SK-N-SH treated with all-trans-retinoic acid at 6 μM for 48 hours (cell line): ENCODE measurements around the gene HM13.
"Not testable (repeated sequence)": the region's sequence is repeated elsewhere in the genome, so short reads cannot be mapped to it uniquely, and the experiment has no call there.

Source experiments
- ATAC-seq: fragments of 200-7000 bp; cut with Tn5 transposase; 3 replicates; pipeline ENCODE4 v1.9.1; 2020; ENCODE audit warnings: mild to moderate bottlenecking, moderate library complexity
- CSDC2 ChIP-seq: fragments of 250-450 bp; sonication (Bioruptor Pico); IDR thresholded peaks from 2 replicates; pipeline ENCODE4 v1.5.0; 2020; ENCODE audit warnings: mild to moderate bottlenecking, moderate library complexity
- OSR1 ChIP-seq: fragments of 250-450 bp; sonication (Bioruptor Pico); IDR thresholded peaks from 2 replicates; pipeline ENCODE4 v1.8.0; 2022; ENCODE audit warnings: moderate library complexity, mild to moderate bottlenecking, inconsistent platforms
- PATZ1 ChIP-seq: fragments of 250-450 bp; sonication (Bioruptor Pico); IDR thresholded peaks from 2 replicates; pipeline ENCODE4 v1.8.0; 2020; ENCODE audit warnings: mild to moderate bottlenecking, moderate library complexity, borderline replicate concordance
- SNAI2 ChIP-seq: fragments of 250-450 bp; sonication (Bioruptor Pico); IDR thresholded peaks from 2 replicates; pipeline ENCODE4 v1.5.0; 2020; ENCODE audit warnings: mild to moderate bottlenecking, moderate library complexity
- TCF4 ChIP-seq: fragments of 250-450 bp; sonication (Bioruptor Pico); IDR thresholded peaks from 2 replicates; pipeline ENCODE4 v1.8.0; 2021; ENCODE audit warnings: mild to moderate bottlenecking, moderate library complexity, borderline replicate concordance
- TSHZ2 ChIP-seq: fragments of 250-450 bp; sonication (Bioruptor Pico); IDR thresholded peaks from 2 replicates; pipeline ENCODE4 v1.5.0; 2020; ENCODE audit warnings: mild to moderate bottlenecking, moderate library complexity
- ZC3H10 ChIP-seq: fragments of 250-450 bp; sonication (Bioruptor Pico); IDR thresholded peaks from 2 replicates; pipeline ENCODE4 v1.5.1; 2021; ENCODE audit warnings: mild to moderate bottlenecking, moderate library complexity
- ZFP3 ChIP-seq: fragments of 250-450 bp; sonication (Bioruptor Pico); IDR thresholded peaks from 2 replicates; pipeline ENCODE4 v1.5.0; 2020; ENCODE audit warnings: mild to moderate bottlenecking, moderate library complexity
- ZFP30 ChIP-seq: fragments of 450-650 bp; formaldehyde crosslinking; IDR thresholded peaks from 2 replicates; pipeline ENCODE4 v1.5.0; 2022; ENCODE audit warnings: mild to moderate bottlenecking, moderate library complexity
- ZNF565 ChIP-seq: fragments of 450-650 bp; formaldehyde crosslinking; conservative IDR thresholded peaks from 2 replicates; pipeline ENCODE4 v1.5.0; 2020; ENCODE audit warnings: low read depth, mild to moderate bottlenecking, moderate library complexity
- ZNF70 ChIP-seq: fragments of 450-650 bp; formaldehyde crosslinking; IDR thresholded peaks from 2 replicates; pipeline ENCODE4 v1.5.0; 2020; ENCODE audit warnings: mild to moderate bottlenecking, moderate library complexity
- ZNF8 ChIP-seq: fragments of 450-650 bp; formaldehyde crosslinking; IDR thresholded peaks from 2 replicates; pipeline ENCODE4 v1.5.0; 2020; ENCODE audit warnings: mild to moderate bottlenecking, moderate library complexity
- TF ChIP-seq, protein P1 (sequence below): fragments of 250-450 bp; sonication (Bioruptor Pico); IDR thresholded peaks from 2 replicates; pipeline ENCODE4 v1.5.1; 2020; ENCODE audit warnings: low read depth, mild to moderate bottlenecking, moderate library complexity

Gene HM13, protein sequence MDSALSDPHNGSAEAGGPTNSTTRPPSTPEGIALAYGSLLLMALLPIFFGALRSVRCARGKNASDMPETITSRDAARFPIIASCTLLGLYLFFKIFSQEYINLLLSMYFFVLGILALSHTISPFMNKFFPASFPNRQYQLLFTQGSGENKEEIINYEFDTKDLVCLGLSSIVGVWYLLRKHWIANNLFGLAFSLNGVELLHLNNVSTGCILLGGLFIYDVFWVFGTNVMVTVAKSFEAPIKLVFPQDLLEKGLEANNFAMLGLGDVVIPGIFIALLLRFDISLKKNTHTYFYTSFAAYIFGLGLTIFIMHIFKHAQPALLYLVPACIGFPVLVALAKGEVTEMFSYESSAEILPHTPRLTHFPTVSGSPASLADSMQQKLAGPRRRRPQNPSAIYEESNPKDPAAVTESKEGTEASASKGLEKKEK

GRCh38 chr20:31514154-31515071 is at the start of gene HM13:
HM13 (plus strand) TSS chr20:31514442; CDS start chr20:31514552, 110 bp downstream.
- ATAC-seq, result peak; percentile 87
- TF ChIP-seq ZNF565 (CRISPR knock-in tag) (peak; percentile 90; the same call in 1 of the 2 replicates), ZNF8 (CRISPR knock-in tag) (peak; percentile 66; the same call in 1 of the 2 replicates), ZFP3 (CRISPR knock-in tag) (peak; percentile 84), SNAI2 (peak; percentile 98), ZFP30 (CRISPR knock-in tag) (no peak), TSHZ2 (CRISPR knock-in tag) (peak; percentile 99), CSDC2 (CRISPR knock-in tag) (peak; percentile 98), TCF4 (CRISPR knock-in tag) (no peak), ZC3H10 (CRISPR knock-in tag) (0 out of 2 replicates have a peak, but pooled peaks have one; percentile 16), OSR1 (CRISPR knock-in tag) (peak; percentile 15; the same call in 1 of the 2 replicates), ZNF70 (CRISPR knock-in tag) (peak; percentile 33; the same call in 1 of the 2 replicates)
- TF ChIP-seq, protein P1, sequence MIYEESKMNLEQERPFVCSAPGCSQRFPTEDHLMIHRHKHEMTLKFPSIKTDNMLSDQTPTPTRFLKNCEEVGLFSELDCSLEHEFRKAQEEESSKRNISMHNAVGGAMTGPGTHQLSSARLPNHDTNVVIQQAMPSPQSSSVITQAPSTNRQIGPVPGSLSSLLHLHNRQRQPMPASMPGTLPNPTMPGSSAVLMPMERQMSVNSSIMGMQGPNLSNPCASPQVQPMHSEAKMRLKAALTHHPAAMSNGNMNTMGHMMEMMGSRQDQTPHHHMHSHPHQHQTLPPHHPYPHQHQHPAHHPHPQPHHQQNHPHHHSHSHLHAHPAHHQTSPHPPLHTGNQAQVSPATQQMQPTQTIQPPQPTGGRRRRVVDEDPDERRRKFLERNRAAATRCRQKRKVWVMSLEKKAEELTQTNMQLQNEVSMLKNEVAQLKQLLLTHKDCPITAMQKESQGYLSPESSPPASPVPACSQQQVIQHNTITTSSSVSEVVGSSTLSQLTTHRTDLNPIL, result no peak

DNA sequence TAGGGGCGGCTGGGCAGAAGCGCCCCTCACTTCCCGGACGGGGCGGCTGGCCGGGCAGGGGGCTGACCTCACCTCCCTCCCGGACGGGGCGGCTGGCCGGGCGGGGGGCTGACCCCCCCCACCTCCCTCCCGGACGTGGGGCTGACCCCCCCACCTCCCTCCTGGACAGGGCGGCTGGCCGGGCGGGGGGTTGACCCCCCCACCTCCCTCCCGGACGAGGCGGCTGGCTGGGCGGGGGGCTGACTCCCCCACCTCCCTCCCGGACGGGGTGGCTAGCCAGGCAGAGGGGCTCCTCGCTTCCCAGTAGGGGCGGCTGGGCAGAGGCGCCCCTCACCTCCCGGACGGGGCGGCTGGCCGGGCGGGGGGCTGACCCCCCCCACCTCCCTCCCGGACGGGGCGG is 43.3 kb upstream of the HM13 start:
- not testable (repeated sequence) for ATAC-seq

DNA sequence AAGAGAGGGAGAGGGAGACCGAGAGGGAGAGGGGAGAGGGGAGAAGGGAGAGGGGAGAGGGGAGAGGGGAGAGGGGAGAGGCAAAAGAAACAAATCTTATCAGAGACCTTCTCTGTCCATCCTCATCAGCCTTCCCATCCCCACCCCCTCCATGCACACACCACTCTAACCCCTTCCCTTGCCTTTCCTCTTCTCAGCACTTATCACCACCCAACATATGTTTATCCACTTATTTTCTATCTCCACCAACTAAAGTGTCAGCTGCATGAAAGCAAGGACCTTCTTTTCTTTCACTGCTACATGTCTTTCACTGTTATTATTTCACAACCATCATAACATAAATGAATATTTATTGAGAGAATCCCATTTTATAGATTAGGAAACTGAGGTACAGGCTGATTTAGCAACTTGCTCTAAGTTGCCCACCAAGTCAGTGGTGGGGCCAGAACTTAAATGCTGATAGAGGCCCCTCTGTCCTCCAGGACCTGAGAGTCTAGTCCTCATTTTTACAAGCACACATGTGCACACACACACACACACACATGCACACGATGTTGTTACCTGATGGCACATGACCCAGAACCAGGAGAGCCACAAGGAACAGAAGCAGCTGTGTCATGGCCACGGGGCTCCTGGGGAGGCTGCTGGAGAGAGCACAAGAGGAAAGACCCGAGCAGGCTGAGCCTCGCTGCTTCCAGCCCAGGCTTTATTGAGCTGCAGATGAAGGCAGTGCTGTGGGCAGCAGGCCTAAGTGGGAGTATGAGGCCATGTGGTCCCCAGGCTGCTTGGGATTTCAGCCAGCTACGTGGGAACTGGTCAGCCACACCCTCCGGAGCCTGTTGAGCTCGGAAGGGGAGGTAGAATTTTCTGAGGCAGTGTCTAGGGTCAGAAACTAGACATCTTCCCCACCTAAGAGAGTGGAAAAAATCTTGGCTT is 41.6 kb upstream of the HM13 start:
- ATAC-seq, result no peak
- TF ChIP-seq SNAI2 (no peak), ZFP3 (CRISPR knock-in tag) (no peak), PATZ1 (CRISPR knock-in tag) (no peak), ZNF8 (CRISPR knock-in tag) (no peak), TSHZ2 (CRISPR knock-in tag) (no peak), ZNF70 (CRISPR knock-in tag) (no peak)
